Forelimb muscle (tissue), 1 donor: ENCODE measurements around the gene FGF12. TPM values are rescaled to one million over a fixed set of nuclear protein-coding genes. Genes with fewer than 3 reads are reported as not detected.

Experiments
- DNase-seq: peaks from one replicate; pipeline ENCODE4 v3.0.0-alpha.2; 2013; ENCODE audit warnings: low read depth
- polyA plus RNA-seq: library from polyadenylated mRNA; unstranded; fragments of 120-200 nt; gene quantifications from one replicate; pipeline ENCODE4 v1.2.1, GENCODE V29; 2013; ENCODE audit not compliant: insufficient read length

FGF12 gene
- polyA plus RNA-seq, 1 donor: 1.6 TPM

GRCh38 chr3:192685801-192686200, 41.5 kb downstream of the FGF12 start:
- DNase-seq: no peak

DNA sequence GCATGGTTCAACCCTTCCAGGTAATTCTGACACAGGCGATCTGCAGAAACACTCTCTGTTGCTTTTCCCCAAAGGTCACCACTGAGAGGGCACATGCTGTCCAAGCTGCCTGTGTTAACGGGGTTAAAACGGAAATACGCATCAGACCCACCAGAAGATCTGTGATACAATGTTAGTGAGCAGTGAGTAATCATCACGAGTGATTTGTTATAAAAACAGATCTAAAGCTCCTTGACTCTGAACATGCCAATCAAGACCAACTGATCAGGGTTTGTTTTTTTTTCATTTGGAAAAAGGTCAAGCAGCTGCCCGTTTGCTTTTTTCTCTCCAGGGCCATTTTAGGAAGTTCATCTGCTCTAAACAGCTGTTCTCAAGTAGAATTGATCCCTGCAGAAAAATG, 43.2 kb downstream of the FGF12 start:
- DNase-seq: no peak

GRCh38 chr3:192675958-192676649, 51.2 kb downstream of the FGF12 start:
- no peak for DNase-seq

DNA sequence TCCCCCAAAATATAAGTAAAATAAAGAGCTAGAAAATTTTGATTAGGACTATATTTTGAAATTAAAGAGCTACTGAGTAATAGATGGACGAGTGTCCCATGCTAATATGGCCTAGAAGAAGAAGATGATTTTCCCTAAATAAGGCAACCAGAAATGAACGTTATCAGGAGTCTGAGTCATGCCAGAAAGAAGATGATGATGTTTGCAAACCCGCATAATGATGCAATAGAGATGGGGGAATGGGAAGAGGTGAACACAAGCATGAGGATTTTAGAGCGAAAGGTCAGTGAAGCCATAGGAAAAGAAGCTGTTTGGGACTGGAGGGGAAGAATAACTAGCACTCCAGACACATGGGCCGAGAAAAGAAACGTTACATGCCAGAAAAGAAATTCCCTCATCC, 71.7 kb downstream of the FGF12 start:
- no peak for DNase-seq

DNA sequence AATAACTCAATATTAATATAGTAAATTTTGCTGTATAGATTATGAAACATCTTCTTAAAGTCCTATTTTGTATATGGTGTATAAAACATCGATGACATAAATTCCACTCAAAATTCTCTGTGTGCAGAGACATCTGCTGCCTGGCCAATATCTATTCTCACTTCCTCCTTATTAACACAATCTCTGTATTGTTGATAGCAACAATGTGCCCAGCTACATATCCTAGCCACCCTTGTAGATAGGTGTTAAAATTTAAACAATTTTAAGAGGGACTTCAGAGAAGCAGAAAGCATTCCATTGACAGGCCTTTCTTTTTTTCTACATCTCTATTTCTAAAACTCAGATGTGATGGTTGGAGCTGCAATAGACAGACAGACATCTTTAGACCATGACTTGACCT, 72.3 kb downstream of the FGF12 start:
- DNase-seq: no peak

GRCh38 chr3:192653862-192654261, 73.5 kb downstream of the FGF12 start:
- no peak for DNase-seq

GRCh38 chr3:192652727-192653126, 74.6 kb downstream of the FGF12 start:
- DNase-seq: no peak

DNA sequence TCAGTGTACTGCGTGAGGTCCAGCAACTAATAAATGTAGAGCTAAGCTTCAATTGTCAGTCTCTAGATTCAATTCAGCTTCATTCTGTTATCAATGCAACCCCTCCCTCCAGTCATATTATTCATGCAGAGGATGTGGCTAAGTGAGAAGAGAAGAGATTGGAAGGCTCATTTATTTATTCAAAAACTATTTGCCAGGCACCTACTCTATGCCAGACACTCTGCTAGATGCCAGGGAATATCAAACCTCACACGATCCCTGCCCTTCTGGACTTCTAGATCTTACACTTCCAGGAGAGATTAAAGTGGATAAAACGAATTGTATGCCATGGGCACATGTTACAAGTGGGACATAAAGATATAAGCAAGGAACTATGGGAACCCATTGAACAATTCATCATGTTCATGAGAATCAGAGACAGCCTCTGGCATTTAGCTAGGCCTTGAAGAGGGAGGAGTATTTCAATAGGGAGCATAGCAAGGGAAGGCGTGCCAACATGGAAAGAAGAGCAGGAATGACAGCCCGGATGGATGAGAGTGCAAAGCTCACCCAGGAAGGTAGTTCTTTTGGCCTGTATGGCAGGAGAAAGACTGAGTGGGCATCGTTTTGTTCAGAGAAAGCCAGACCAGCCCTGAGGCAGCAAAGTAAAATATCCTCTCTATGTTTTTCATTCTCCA, 75.4 kb downstream of the FGF12 start:
- DNase-seq: no peak

DNA sequence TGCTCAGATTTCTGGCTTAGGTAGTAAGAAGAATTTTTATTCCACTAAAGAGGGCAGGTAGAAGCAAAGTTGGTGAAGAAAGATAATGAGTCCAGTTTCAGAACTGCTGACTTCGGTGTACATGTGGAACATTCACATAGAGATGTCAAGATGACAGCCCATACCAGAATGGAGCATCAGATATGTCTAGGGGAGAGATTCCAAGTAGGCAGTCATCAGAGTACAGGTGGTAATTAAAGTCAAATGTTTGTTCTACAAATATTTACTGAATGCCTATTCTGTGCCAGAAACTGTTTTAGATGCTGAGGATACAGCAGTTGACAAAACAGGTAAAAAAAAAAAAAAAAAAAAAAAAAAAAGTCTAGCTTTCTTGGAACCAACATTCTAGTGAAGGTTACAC, 81.9 kb downstream of the FGF12 start:
- DNase-seq: no peak

DNA sequence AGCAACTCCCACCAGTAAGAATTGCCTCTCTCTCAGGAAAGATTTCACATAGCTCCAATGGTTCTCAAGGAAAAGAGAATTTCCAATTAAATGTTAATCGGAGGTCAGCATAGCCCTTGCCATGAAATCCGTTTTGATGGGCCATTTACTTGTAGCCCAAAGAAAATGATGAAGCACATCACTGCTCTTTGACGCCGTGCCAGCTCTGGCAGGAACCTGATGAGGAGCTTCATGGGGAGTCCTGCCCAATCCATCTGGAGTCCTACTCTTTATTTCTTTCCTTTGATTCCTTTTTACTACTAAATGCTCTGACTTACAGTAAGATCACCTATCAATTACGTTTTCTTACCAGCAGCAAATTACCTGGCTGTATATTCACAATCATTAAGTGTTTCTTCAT, 84.7 kb downstream of the FGF12 start:
- DNase-seq: no peak

DNA sequence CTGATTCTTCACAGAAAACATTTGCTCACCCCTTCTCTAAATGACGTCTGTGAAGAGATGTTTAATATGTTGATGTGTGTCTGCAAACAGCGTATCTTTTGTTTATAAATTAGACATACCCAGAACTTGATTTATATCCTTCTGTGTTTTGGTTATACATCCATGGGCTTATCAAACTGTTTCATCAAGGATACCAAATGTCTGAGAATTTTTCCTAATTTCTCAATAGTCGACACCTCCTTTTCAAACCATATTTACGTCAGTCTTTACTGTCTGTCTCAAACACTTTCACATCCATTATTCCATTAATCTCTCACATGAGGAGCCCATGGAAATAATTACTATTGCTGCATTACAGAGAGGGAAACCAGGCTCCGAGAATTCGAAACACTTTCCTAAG, 85.4 kb downstream of the FGF12 start:
- no peak for DNase-seq

DNA sequence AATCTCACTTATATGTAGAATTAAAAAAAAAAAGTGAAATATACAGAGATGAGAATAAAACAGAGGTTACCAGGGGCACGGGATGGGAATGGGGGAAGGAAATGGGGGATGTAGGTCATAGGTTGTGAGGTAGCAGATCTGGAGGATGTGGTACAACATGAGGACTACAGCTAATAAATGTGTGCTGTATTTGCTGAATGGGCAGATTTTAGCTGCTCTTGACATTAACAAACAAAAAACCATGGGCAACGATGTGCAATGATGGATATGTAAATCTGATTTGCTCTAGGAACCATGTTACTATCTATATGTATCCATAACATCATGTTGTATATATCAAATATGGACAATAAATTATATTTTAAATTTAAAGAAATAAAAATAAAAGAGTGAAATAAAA, 87.4 kb downstream of the FGF12 start:
- no peak for DNase-seq

GRCh38 chr3:192637803-192638202, 89.5 kb downstream of the FGF12 start:
- DNase-seq: no peak

- DNase-seq: no peak
Measured at GRCh38 chr3:192636517-192637444, 90.6 kb downstream of the FGF12 start.

DNA sequence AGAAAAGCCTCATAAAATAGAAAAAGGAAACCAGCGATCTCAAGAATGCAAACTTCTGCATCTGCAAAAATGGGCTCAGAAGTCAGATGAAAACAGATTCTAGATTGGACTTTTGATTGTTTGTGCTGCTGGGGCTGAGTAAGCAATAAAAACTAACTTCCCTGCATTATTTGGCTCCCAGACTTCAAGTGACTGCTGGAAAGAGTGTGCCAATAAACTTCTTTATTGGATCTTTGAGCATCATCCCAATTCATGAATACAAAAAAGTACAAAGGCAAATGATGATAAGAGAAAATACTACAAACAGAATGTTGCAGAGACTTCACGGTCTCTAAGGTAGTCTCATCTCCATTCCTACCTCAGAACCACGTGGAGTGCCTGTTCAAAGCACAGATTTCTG, 97.9 kb downstream of the FGF12 start:
- DNase-seq: no peak

- no peak for DNase-seq
Measured at GRCh38 chr3:192621909-192622308, 105.4 kb downstream of the FGF12 start.

DNA sequence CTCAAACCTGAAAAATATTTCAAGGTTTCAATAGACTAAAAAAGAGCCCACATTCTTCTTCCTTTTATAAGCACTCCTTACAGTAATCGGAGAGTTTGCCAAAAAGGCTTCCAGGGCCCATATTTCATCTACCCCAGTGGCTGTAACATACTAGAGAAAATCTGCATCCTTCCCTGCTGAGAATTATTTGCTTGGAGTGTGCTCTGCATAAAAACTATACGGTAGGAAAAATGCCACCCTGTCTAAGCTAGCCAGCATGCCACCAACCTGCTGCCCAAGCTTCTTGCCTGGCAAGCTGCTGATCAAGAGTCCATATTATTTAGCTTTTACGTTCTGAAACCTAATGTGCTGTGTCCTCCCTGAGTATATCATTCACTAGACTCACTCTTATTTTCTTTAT, 107.1 kb downstream of the FGF12 start:
- no peak for DNase-seq

DNA sequence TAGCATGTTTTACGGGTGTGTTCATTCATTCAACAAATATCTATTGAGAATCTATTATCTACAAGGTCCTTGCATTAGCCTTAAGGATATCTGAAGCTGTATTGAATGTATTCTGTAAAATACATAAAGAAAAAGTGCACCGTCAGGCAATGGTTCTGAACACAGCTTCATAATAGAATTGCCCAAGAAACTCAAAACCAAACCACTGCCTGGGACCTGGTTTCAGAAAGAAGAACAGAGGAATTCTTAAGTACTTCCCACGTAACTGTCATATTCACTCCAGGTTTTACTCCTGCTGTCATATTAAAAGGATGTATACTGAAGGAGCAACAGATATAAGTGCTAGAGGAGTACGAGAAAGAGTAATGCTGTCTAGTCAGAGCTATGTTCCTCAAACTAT, 115.9 kb downstream of the FGF12 start:
- DNase-seq: no peak

DNA sequence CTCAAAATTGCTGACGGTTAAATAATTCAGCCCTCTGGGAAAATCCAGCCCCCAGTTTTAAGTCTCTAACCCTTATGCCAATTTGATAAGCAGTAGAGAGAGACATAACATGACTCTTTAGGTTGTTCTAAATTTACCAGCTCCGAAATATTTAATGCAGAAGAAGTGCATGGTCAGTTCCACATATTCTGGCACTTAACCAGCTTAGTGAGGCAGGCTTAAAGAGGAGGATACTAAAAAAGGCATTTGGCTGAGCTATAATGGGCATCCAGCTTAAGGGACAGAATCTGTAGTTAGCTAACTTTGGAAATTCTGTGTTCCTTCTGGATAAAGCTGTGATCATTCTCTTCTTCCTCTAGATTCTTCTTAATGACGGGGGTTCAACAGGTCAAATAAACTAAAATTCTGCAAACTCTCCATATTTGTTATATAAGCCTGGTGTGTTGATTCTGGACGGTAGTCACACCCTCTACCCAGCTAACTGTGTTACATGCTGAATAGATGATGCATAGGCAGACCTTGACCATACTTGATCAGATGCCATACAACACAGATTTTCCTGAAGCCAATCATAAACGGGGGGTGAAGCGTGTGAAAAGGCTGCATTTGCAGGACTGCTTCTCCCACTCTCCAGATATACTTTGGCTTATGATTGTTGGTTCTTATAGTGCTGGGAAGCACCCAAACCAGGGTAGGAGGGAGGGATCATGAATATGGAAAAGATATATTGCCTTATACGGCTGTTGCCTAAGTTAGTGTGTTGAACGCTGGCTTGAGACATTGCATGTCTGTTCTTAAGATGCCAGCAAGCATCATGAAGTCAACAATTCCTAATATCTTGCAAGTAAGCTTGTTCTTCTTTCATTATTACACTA, 118.4 kb downstream of the FGF12 start:
- DNase-seq: no peak

DNA sequence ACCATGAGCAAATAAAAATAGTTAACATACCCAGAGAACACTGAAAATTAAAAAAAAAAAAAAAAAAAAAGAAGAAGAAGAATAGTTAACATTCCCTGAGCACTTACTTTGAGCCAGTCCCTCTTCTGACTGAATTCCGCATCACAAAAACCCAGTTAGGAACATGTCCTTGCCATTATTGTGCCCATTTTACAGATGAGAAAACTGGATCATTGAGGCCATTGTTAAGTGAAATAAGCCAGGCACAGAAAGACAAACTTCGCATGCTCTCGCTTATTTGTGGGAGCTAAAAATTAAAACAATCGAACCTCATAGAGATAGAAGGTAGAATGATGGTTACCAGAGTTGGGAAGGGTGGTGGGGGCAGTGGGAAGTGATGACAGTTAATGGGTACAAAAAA, 119.5 kb downstream of the FGF12 start:
- no peak for DNase-seq

DNA sequence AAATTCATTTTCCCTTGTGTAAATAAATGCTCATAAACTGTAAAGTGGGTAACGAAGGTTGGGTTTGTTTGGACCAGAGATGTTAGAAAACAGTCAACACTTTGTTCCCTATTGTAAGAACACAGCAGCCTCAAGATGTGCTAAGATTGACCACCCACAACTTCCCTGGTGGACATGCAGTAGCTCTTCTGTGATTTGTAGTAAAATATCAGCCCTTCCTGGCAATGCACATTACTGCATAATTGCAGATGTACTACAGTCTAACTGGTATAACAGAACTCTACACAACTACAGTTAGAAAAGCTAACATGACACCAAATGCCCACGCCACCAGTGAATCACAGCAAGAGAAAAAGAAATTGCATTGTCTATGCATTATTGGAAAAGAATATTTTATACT, 129.4 kb downstream of the FGF12 start:
- no peak for DNase-seq

DNA sequence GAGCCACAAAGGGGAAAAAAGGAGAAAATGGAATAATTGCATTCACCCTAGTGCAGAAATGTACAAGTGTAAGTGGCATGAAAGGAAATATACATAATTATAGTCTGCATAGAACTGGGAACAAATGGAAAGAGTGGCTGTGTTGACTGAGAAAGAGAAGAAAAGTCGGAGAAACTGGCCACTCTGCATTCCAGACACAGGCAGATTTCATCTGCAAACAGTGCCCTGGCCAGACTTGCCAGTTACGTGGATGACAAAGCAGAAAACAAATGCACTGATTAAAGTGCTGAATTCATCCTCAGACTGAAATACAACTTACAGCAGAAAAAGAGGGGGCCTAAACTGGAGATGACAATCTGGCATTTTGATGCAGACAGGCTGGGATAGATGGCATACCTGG, 129.8 kb downstream of the FGF12 start:
- no peak for DNase-seq
